ENCODE measurements around the gene ASAP2. TPM values are rescaled to one million over a fixed set of nuclear protein-coding genes. Genes with fewer than 3 reads are reported as not detected.

ASAP2 gene
- total RNA-seq, 1 experiment from 2014 or later, result 12.6 TPM

GRCh38 chr2:9256147-9256546, 49.5 kb downstream of the ASAP2 start:
- H4K5ac ChIP-seq (ENCODE audit: insufficient read length, low read depth, low read length), result no peak overlapping the region
- no peak overlapping the region for H3K4ac ChIP-seq (ENCODE audit: low read depth, low read length)
- H3K9me3 ChIP-seq (ENCODE audit: control insufficient read depth, low read depth, low read length), result no peaks in the 10 kb centered on the region
- no peak overlapping the region for H2BK5ac ChIP-seq (ENCODE audit: insufficient read length, low read length)
- no peak overlapping the region for H4K91ac ChIP-seq (ENCODE audit: insufficient read length, low read depth, low read length)
- Mint-ChIP-seq H3K27me3 (ENCODE audit: low read depth) (peaks cover 1% of the 10 kb centered on the region; the same call in 1 of the 2 replicates), H3K9me3 (no peaks in the 10 kb centered on the region), H3K4me3 (no peak overlapping the region), H3K4me1 (peaks cover 45 to 58% of the 10 kb centered on the region in 2 experiments), H3K36me3 (ENCODE audit: insufficient read depth in 1 of 3, low read depth in 3 of 3) (peaks cover 0 to 8% (median 0%) of the 10 kb centered on the region in 3 experiments; a peak in 1 of 7 replicates), H3K27ac (no peak overlapping the region)
- H2AK5ac ChIP-seq (ENCODE audit: insufficient read length, low read length), result no peak overlapping the region
- no peaks in the 10 kb centered on the region for H4K20me1 ChIP-seq (ENCODE audit: control insufficient read depth, insufficient read depth, insufficient read length)
- no peaks in the 10 kb centered on the region for H3K27me3 ChIP-seq (ENCODE audit: insufficient read depth, low read length)
- no peak overlapping the region for H2BK12ac ChIP-seq (ENCODE audit: insufficient read length, low read depth, low read length)
- no peak overlapping the region for H2BK20ac ChIP-seq (ENCODE audit: low read depth, low read length, poor library complexity, severe bottlenecking)
- no peak overlapping the region for H3K56ac ChIP-seq (ENCODE audit: insufficient read length, low read depth, low read length)
- no peak overlapping the region for H3K4me2 ChIP-seq (ENCODE audit: insufficient read depth, insufficient read length, low read length)
- no peak overlapping the region for H2AFZ ChIP-seq (ENCODE audit: low read length)
- no peak for TF ChIP-seq CTCF (conservative IDR thresholded peaks at IDR 0.05)
- H3K23me2 ChIP-seq (ENCODE audit: insufficient read length, low read depth, low read length, poor library complexity, severe bottlenecking), result no peaks in the 10 kb centered on the region
- no peaks in the 10 kb centered on the region for H3K4me1 ChIP-seq (ENCODE audit: insufficient read depth, low read length)
- H3K79me1 ChIP-seq (ENCODE audit: insufficient read depth, low read depth, low read length, poor library complexity, severe bottlenecking), result no peaks in the 10 kb centered on the region
- H3K18ac ChIP-seq (ENCODE audit: insufficient read length, low read depth, low read length), result no peak overlapping the region
- 0 out of 2 replicates have a peak, but pooled peaks cover 2% of the 10 kb centered on the region for H3K79me2 ChIP-seq (ENCODE audit: insufficient read depth, low read length)
- no peak overlapping the region for H2BK120ac ChIP-seq (ENCODE audit: low read depth, low read length, poor library complexity, severe bottlenecking)
- no peak overlapping the region for H2BK15ac ChIP-seq (ENCODE audit: low read depth, low read length)
- WGBS (ENCODE audit: extremely low coverage, insufficient read length, low lambda C conversion rate), result no CpG with 5 or more reads among the region's 4 CpGs
- no peak overlapping the region for H3T11ph ChIP-seq (ENCODE audit: low read length)
- DNase-seq, result no peak
- no peak overlapping the region for H3K9ac ChIP-seq (ENCODE audit: extremely low read depth, insufficient read length, low read length)
- no peak overlapping the region for H3K23ac ChIP-seq (ENCODE audit: insufficient read length, low read depth, low read length)
- no peak overlapping the region for H3K14ac ChIP-seq (ENCODE audit: insufficient read depth, low read length)
- no peak overlapping the region for H4K8ac ChIP-seq (replicated peaks; ENCODE audit: insufficient read length, low read depth, low read length)
- H3K27ac ChIP-seq (ENCODE audit: insufficient read length, low read depth, low read length), result no peak overlapping the region

All from H9 (cell line).